Epithelial cell of proximal tubule (primary cell): ENCODE measurements around the gene MMP3. TPM values are rescaled to one million over a fixed set of nuclear protein-coding genes. Genes with fewer than 3 reads are reported as not detected.

Experiments used
- DNase-seq: peaks from one replicate; pipeline ENCODE4 v3.0.0-alpha.2; 2011; ENCODE audit warnings: low read depth
- H3K4me3 ChIP-seq: 2 replicates; pipeline ENCODE4 v1.5.1; 2011; ENCODE audit warnings: low read depth, mild to moderate bottlenecking, low read length
- CTCF ChIP-seq: conservative IDR thresholded peaks from 2 replicates; pipeline ENCODE4 v1.5.1; 2012; ENCODE audit warnings: low read depth, mild to moderate bottlenecking, low read length
- total RNA-seq: library from RNA; depleted of rRNA; stranded (reverse); fragments of >200 nt; gene quantifications from 2 replicates; pipeline ENCODE4 v1.2.3, GENCODE V29; 2015

The MMP3 gene
- total RNA-seq, 1 donor from 2014 or later: not detected

- no peak for DNase-seq
- TF ChIP-seq CTCF: no peak
- H3K4me3 ChIP-seq: no peak overlapping the region
Observed at GRCh38 chr11:102806296-102806695, 37.1 kb downstream of the MMP3 start.

- no peak for DNase-seq
- no peak overlapping the region for H3K4me3 ChIP-seq
- no peak for TF ChIP-seq CTCF
Observed at GRCh38 chr11:102802341-102802740, 41.1 kb downstream of the MMP3 start.

GRCh38 chr11:102800767-102801166 is 42.6 kb downstream of the MMP3 start:
- no peak for DNase-seq
- no peak overlapping the region for H3K4me3 ChIP-seq
- TF ChIP-seq CTCF: no peak

- TF ChIP-seq CTCF: no peak
- DNase-seq: no peak
- no peak overlapping the region for H3K4me3 ChIP-seq
Observed at GRCh38 chr11:102799681-102800340, 43.6 kb downstream of the MMP3 start.

GRCh38 chr11:102798012-102798746 is 45.2 kb downstream of the MMP3 start, which contains the start of gene MMP1:
Gene MMP1, minus strand, starts transcription at chr11:102798160. Its CDS starts 68 bp downstream, at chr11:102798092.
- no peak for TF ChIP-seq CTCF
- H3K4me3 ChIP-seq: no peak within 1 kb of the TSS
- DNase-seq: peak; percentile 81

- no peak for DNase-seq
- peak; percentile 65 for TF ChIP-seq CTCF
- no peak overlapping the region for H3K4me3 ChIP-seq
Observed at GRCh38 chr11:102794382-102794781, 49.0 kb downstream of the MMP3 start.
